ENCODE measurements around the gene TEX14.
"Not testable (repeated sequence)": the region's sequence is repeated elsewhere in the genome, so short reads cannot be mapped to it uniquely, and the experiment has no call there.

Gene TEX14

GRCh38 chr17:58560511-58560910 is 131.3 kb downstream of the TEX14 start:
- no peak for DNase-seq (ENCODE audit: low spot score)

GRCh38 chr17:58557981-58558380 is 133.9 kb downstream of the TEX14 start:
- no peak for DNase-seq (ENCODE audit: low spot score)

GRCh38 chr17:58556833-58557250 is 135.0 kb downstream of the TEX14 start:
- no peak for DNase-seq (ENCODE audit: low spot score)

GRCh38 chr17:58555109-58555508 is 136.7 kb downstream of the TEX14 start:
- not testable (repeated sequence) for DNase-seq (ENCODE audit: low spot score)

GRCh38 chr17:58541249-58541648 is 150.6 kb downstream of the TEX14 start:
- DNase-seq (ENCODE audit: low spot score), result no peak

GRCh38 chr17:58539698-58540097 is 152.1 kb downstream of the TEX14 start:
- DNase-seq (ENCODE audit: low spot score), result no peak

- DNase-seq (ENCODE audit: low spot score), result no peak
These were observed 152.9 kb downstream of the TEX14 start for GRCh38 chr17:58538811-58539409.

GRCh38 chr17:58537266-58537665 is 154.6 kb downstream of the TEX14 start:
- DNase-seq (ENCODE audit: low spot score), result no peak

- DNase-seq (ENCODE audit: low spot score), result no peak
These were observed 155.3 kb downstream of the TEX14 start for GRCh38 chr17:58536542-58536941.

GRCh38 chr17:58535431-58535830 is 156.4 kb downstream of the TEX14 start:
- DNase-seq (ENCODE audit: low spot score), result no peak

GRCh38 chr17:58534901-58535421 is 156.9 kb downstream of the TEX14 start:
- no peak for DNase-seq (ENCODE audit: low spot score)

- no peak for DNase-seq (ENCODE audit: low spot score)
These were observed 157.5 kb downstream of the TEX14 start for GRCh38 chr17:58534331-58534730.

- DNase-seq (ENCODE audit: low spot score), result no peak
These were observed 158.1 kb downstream of the TEX14 start for GRCh38 chr17:58533616-58534188.

GRCh38 chr17:58532555-58532951 is 159.3 kb downstream of the TEX14 start:
- DNase-seq (ENCODE audit: low spot score), result peak; percentile 77

- DNase-seq (ENCODE audit: low spot score), result peak; percentile 88
These were observed 159.9 kb downstream of the TEX14 start for GRCh38 chr17:58531661-58532554.

- DNase-seq (ENCODE audit: low spot score), result peak; percentile 79
These were observed 160.7 kb downstream of the TEX14 start for GRCh38 chr17:58531122-58531521.

GRCh38 chr17:58530655-58531054 is 161.2 kb downstream of the TEX14 start:
- no peak for DNase-seq (ENCODE audit: low spot score)

- DNase-seq (ENCODE audit: low spot score), result no peak
These were observed 162.6 kb downstream of the TEX14 start for GRCh38 chr17:58529275-58529674.

- no peak for DNase-seq (ENCODE audit: low spot score)
These were observed 163.4 kb downstream of the TEX14 start for GRCh38 chr17:58528443-58528842.

GRCh38 chr17:58527949-58528348 is 163.9 kb downstream of the TEX14 start:
- no peak for DNase-seq (ENCODE audit: low spot score)

- DNase-seq (ENCODE audit: low spot score), result no peak
These were observed 164.5 kb downstream of the TEX14 start for GRCh38 chr17:58527306-58527705.

- DNase-seq (ENCODE audit: low spot score), result no peak
These were observed 166.6 kb downstream of the TEX14 start for GRCh38 chr17:58525239-58525638.

GRCh38 chr17:58521680-58522079 is 170.2 kb downstream of the TEX14 start:
- no peak for DNase-seq (ENCODE audit: low spot score)
